NCI-H82 treated with DMSO at 0.1 percent for 48 hours (cell line): ENCODE results near the gene FAM149A.

Source experiments
- DNase-seq: peaks from one replicate; lab custom pipeline; 2025; ENCODE audit not compliant: unreplicated experiment; lab: John Stamatoyannopoulos, UW

The FAM149A gene

DNA sequence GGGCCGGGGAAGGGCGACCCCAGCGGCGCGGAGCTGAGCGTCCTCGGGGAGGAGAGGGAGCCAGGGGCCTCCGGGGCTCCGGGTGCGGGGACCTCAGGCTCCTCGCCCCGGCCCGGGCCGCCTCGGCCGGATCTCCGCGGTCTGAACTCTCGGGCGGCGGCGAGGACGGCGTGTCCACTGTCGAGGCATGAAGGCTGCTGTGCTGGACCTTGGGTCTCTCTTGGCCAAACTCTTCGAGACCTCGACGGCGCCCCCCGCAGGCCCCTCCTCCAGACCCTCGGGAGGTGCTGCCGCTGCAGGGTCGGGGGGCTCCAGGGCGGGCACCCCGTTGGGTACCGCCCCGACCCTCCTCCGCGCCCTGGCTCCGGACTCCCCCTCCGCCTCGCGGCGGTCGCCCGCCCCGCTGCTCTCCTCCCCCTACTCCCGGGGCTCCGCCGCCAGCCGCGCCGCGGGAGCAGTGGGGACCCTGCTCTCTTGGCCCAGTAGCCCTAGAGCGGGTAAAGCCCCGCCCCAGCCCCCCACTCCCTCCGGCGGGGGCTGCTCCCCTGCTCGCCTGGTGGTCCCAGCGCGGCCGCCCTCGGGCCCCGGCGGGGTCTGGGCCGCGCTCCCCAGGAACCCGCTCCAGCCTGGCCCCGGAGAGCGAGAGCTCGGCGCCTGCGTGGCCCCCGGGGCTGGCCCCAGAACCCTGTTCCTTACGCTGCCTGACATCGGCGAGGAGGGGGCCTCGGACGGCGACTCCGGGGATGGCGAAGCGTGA is 564 bp downstream of the FAM149A start:
- DNase-seq = no peak

DNA sequence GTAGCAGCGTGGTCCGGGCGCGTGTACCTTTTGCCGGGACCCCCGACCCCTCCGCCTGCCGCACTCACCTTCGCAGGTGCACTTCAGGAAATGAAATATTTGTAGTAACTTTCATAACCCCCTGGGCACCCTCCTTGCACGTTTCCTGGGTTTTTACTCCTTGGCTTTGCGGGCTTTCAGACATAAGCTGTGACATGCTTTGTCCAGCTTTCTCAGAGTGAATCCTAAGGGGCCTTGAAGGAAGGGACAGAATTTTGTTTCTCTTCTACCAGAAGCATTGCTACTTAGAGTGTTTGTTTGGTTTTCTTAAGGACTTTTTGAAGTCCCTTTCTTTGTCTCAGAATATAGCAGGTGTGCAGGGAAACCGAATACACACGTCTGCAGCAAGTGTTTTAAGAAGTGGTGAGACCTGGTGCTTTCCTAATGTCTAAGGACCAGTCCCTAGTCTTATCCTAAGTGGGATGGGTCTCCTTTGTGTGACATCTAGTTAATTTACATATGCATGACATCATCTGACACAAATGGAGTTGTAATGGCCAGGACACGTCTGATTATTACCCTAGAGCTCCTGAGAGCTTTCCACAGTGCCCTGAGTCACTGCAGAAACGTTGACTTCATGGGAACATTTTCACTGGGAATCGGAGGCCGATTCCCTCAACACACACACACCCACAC is 1.3 kb downstream of the FAM149A start:
- DNase-seq = no peak

DNA sequence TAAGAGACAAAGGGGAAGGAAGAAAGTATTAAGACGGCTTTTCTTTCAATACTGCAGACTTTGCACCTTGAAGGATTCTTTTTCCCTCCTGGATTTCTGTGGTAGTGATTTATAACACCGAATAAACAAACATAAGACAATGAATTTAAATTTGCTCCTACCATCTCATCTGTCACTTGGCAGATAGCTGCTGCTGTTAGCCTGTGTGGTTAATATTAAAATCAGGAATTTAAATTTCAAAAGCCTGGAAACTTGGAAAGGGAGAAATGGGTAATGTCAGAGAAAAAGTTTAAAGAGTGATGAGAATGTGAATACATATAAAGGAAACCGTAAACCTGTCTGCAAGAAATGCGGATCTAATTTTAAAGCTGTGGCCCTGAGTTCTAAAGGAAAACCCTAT is 3.4 kb downstream of the FAM149A start:
- DNase-seq = no peak

DNA sequence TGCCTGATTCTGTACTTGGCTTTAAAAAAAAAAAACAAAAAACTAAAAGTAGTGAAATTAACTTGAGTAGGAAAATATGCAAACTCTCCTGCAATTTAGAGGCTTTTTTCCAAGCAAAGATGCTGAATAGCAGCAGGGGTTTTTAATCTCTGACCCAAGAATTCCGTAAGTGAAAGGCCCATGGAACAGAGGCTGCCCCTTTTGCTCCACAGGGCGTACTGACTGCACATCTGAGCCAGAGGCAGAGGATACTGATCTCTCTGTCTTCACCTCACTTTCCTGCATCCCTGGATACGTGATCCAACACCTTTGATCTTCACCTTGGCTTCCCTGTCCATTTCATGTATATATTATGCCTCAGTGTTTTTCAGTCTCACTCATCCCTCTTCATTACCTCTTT is 3.9 kb downstream of the FAM149A start:
- DNase-seq = no peak

DNA sequence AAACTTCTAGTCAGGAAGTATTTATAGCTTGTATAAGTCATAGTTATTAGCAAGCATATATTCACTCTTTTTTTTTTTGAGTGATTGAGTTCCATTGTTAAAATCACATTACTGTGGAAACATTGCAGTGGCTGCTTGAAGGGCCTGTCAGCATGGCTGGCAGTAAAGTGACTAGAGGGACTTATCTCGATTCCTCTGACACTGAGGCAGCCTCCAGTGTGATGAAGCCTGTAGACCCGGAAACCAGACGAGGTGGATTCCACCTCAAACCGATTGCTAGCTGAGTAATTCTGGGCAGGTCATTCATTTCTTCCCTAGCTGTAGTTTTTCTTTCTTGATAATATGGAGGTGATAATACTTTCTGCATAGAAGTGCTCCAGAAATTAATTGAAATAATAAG is 4.7 kb downstream of the FAM149A start:
- no peak for DNase-seq

DNA sequence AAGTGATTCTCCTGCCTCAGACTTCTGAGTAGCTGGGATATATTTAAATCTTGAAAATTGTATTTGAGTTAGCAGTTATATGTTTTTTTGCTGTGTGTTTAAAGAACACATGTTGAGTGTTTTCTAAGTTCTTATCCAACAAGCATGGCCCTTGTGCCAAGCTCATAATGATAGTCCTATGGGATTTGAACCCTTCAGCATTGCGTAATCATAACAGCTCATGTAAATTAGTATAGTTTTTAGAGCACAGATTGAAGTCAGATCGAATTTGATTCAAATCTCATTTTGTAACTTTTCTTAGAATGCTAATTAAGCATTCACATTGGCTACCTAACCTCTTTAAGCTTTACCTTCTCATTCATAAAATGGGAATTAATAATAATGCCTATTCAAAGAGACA is 12.2 kb downstream of the FAM149A start:
- no peak for DNase-seq

DNA sequence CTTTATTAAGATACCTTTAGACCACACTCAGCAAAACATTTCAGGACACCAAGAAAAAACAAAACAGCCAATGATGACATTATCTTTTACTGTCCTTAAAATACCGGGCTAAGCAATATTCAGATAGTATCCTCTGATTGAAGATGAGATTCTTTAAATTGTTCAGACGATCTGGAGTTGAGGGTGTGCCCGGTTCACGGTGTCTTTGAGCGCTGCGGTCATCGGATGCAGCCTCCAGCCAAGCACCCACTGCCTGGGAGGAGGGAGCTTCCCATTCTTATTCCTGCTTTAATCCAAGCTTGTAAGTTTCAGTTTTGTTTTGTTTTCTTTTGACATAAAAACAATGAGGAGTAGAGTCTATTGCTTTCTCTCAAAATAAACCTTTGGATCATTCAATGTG is 14.1 kb downstream of the FAM149A start:
- no peak for DNase-seq

DNA sequence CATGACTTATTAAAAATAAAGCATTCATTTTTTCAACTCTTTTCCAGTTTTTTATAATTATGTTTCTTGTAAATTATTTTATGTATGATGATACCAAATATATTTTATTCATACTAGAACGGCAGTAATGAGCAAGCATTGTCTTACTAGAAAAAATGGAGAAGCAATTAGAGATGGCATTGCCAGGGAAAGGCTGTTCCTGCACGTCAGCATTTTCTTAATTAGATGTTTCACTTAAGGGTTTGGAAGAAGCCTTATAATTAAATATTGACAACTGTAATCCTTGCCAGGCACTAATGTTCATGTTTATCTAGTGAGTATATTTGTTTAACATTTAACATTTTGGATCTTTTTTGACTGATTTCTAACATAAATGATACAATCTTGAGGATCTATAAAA is 16.6 kb downstream of the FAM149A start:
- DNase-seq = no peak

DNA sequence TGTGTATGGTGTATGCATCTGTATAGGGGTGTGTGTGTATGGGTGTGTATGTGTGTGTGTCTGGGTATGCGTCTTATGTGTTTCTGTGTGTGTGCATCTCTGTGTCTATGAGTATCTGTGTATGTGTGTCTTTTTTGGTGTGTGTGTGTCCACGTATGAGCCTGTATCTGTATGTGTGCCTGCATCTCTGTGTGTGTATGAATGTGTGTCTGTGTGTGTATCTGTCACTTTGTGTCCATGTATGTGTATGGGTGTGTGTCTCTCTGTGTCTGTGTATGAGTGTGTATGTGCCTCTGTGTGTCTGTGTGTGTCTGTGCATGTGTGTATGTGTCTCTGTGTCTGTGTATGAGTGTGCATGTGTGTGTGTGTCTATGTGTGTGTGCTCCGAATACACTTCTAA is 24.3 kb downstream of the FAM149A start:
- DNase-seq = no peak

DNA sequence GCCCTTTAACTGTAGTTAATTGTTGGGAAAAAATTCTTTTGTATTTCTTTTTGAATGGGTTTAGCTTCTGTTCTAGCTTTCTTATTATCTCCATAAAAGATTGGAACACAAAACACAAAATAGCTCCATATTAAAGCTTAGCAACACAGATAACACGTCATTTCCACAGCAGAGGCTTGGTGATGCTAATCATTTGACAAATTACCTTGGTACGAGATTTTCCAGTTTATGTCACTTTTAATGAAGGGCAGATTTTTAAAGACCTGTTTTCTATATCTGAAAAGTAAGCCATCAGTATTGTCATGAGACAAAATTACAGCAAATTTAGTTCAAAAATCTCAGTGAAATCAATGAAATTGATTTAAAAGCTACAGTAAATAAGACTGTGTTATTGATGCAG is 27.4 kb downstream of the FAM149A start:
- no peak for DNase-seq

DNA sequence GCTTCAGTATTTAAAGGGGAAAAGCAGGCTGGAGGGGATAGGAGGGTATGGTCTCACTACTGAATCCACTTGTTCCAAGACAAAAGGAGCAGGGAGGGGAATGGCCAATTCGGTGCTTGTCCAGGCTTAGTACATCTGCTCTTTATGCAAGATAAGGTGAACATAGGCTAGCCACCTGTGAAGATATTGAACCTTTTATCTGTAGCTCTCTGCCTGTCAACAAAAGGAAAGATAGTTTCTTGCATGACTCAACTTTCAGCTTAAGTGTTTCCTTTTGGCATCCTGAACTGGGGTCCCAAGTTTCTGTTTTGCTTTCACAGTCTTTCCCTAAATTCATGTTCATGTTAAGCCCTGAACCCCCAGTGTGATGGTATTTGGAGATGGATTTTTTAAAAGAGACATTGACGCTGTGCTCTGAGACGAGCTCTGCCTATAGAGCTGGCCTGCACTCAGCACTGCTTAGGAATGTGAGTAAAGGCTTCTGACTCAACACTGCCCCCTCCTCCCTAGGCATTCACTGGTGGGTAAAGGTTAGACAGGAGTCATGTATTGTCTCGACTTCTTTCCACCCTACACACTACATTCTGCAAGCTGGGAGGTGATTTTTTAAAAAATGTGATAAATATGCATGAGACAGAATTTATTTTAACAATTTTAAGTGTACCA is 28.2 kb downstream of the FAM149A start:
- DNase-seq = no peak

DNA sequence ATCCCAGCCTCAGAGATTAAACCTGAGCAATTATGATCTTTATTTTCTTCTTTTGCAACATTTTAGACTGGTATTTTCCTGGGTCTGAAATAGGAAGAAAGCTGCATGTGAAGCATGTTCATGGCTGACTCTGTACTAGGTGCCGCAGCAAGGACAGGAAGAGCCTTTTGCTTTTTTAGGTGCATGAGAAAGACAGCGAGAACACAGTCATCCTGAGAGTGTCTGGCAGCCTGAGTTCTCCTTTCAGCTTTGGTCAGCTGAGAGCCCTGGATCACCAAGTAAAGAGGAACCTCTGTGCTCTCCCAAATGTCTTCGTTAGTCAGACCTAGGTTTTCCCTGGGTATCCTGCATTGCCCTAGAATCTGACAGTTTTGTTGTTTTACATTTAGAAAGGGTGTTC is 29.8 kb downstream of the FAM149A start:
- DNase-seq = no peak

DNA sequence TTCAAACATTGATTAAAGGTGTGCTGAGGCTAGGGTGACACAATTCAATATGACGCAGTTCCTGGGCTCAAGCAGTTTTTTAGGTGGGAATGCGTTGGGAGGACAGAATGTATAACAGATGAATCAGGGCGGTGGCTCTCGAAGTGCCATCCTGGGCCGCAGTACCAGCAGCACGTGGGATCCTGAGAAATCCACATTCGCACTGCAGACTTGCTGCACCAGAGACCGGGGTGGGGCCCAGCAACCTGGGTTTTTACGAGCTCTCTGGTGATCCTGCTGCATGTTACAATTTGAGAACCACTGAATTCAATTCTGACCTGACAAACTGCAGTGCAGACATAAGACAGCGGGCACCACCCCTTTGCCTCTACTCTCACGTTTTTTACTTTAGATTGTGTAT is 30.4 kb downstream of the FAM149A start:
- DNase-seq = no peak

DNA sequence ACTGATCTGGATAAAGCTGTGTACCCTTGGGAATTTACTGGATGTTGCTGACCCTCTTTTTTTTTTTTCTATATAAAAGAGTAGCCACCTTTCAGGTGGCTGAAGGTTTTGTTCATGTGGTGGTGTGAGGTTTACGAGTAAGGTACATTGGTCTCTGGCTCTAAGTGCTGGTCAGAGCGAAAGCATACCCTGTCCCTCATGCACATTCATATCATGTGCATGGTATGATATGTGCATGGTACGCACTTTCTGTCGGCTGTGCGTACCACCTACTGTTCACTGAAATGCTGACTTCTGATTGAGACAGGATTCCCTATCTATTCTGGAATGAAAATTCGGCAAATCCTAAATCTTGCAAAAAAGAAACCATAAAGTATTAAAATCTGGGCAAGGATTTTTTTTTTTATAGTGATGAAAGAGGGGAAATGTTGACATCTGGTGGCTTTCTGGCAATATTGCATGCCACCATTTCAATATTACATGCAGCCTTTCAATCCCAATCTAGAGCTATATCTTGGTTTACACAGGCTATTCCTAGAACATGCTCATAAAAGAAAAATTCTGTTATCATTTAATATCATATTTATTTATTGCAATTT is 32.8 kb downstream of the FAM149A start:
- no peak for DNase-seq

DNA sequence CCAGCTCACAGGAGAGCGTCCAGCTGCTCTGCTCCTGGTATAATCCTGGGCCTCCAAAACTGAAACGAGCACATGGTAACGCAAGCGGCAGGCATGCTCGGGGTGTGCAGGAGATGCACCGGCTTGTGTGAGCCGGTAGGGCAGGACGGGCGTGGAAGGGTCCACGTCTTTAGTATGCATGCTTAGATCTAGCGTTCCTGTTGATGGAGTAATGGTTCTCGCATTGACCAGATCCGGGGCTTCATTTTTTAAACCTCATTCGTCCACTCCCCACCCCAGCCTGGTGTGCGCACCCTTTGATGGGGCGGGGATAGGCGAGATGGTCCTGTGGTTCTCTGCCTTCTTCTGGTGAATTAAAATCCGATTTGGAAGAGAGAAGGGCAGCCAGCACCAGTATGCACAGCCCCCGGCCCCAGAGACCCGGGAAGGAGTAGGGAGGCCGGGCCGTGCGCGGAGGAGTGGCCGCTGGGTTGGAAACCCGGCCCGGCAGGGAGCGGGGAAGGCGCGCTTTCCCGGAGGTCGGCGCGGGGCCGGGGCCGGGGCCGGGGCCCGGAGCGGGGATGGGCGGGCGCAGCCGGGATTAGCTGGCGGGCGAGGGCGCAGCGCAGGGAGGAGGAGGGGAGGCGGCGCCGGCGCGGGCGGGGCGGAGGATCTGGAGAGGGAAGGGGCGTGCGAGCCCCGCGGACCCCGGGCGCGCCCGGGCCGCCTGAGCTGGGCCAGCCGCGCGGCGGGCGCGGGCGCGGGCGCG is 39.9 kb downstream of the FAM149A start:
- no peak for DNase-seq

DNA sequence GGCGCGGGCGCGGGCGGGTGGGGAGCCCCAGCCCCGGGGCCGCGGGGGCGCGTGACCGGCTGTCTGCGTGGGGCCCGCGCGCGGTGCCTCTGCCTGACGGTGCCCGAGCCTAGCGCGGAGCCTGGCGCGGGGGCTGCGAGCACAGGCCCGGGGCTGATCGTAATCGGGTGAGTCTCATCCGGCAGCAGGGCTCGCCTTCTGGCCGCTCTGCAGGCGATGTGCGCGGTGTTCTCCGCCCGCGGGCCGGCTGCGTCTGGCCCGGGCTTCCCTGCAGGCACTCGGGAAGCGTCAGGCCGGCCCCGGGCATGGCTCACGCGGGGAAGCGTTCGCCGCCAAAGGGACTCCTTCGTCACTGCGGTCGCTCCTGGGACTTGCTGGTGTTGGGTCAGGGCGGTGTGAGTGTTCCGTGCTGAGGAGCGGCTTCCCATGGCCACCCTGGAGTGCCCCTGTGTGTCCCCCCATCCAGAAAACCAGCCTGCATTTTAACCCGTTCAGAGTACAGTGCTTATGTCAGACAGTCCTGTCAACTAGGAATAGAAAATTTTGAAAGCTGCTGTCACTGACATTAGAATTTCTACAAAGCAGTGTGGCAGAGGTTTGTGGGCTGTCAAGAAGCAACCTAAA is 40.6 kb downstream of the FAM149A start:
- DNase-seq = no peak

DNA sequence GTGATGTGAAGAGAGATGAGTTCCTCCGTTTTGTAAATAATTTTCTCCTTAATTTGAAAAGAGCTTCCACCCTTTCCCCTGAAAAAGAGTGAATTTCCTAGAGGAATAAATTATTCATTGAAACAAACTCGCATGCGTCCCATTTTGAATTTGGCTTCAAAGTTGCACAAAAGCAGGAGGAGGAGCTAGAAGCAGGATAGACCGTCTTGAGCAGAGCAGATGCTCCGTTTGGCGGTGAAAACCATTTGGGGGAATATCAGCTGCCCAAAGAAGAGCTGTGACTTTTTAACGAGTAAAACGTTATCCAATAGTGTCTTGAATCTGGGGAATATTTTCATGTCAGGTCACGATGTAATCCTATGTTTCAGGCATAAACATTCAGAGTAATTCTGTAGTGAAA is 42.0 kb downstream of the FAM149A start:
- no peak for DNase-seq

DNA sequence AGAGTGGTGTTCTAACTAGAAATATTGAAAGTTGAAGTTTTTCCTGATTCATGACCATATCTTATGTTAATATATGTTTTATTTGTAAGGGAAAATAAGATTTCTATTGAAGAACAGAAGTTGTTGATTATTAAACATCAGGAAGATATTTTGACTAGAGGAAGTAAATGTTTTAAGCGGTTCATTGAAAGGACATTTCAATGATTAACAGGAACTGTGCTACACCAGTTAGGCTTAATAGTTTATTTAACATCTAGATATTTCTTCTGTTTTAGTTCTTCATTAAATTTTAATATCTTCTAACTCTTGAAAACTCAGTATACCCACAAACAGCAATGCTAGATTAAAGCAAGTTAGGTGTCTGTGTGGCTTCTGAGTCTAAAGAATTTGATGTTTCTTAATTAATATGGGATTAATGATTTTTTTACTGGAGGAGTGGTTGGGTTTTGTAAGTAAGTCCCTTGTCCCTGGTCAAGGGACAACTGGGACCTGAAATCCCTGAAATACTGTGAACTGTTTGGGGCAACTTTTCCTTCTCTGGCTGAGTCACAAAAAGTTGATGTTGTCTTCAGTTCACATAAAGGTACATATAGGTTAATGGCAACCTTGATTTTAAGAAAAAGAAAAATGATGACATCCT is 44.0 kb downstream of the FAM149A start:
- DNase-seq = no peak

DNA sequence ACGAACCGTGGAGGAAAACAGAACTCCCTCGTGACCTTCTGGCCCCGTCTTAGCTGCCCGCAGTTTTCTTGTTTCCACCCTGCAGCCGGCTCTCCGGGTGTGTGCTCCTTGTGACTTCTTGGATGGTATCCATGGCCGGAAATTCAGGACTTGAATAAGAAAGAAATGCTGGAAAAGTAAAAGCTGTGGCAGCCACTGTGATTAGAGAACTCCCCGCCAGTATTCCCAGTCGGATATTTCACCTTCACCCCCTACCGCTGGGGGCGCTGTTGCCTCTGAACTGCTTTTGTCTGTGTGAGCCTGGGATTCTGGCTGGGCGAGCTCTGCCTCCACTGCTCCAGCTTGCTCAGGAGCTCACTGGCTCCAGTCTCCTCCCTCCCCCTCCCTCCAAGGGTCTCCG is 45.4 kb downstream of the FAM149A start:
- no peak for DNase-seq

DNA sequence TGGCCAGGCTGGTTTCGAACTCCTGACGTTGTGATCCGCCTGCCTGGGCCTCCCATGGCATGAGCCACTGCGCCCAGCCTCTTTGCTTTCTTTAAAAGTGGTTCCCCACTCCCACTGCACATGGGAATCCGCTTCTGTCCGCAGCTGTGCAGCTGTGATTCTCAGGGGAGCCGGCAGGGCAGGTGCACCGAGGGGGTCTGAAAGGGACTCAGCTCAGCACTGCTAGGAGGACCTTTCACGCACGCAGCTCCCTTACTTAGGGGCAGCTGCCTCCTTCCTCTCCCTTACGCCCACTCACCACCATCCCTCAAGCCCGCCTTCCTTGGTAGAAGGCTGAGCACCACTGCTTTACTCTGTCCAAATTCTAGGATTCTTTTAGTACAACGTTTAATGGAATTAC is 46.4 kb downstream of the FAM149A start:
- DNase-seq = no peak
